Measurements from ENCODE around the gene FLT3.
"Not testable (repeated sequence)": the region's sequence is repeated elsewhere in the genome, so short reads cannot be mapped to it uniquely, and the experiment has no call there.

The FLT3 gene

GRCh38 chr13:28099396-28100149, 803 bp downstream of the FLT3 start:
- no peak for DNase-seq (ENCODE audit: low read depth)

DNA sequence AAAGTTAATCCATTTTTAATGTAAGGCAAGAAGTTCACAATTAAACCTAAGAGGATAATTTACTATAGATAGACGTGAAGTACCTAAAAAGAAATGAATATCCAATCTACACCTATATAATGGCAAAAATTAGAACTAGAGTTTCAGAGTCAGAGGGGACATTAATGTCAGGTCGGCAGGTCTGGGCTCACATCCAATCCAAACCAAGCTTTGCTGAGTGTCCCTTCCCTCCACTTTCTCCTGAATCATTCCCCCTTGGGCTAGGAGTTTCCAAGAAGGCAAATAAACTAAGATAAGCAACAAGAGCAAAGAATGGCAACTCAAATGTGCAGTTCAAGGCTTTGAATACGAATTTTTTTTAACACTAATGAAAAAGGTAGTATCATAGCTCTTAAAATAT, 2.9 kb downstream of the FLT3 start:
- no peak for DNase-seq (ENCODE audit: low read depth)

GRCh38 chr13:28094306-28094705, 6.1 kb downstream of the FLT3 start:
- DNase-seq (ENCODE audit: low read depth) = no peak

DNA sequence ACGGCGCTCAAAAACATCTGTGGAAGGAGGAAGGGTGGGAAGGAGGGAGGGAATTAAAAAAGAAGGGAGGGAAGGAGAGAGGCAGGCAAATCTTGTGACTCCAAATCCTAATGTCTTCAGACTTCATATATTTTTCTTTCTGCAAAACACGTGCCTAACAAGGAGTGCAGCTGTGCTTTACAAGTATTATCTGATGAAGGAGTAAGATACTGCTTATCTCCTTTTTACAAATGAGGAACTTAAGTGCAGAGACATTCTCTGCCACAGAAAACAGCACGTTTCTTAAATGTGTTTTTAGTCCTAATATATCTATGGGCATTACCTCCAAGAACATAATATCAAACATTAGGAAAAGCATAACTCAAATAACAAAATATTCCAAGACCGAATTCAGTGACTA, 6.5 kb downstream of the FLT3 start:
- no peak for DNase-seq (ENCODE audit: low read depth)

DNA sequence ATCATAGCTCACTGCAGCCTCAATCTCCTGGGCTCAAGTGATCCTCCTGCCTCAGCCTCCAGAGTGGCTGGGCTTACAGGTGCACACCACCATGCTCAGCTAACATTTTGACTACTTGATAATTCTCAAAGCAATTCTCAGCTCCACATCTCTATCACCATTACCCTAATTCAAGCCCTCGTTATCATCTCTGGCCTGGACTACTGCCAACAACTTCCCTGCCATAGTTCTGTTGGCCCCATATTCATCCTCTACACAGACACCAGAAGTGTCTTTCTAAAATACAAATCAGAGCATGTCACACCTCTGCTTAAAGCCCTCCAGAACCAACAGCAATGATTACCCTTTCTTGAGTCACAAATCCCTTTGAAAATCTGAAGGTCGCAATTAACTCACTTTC, 7.9 kb downstream of the FLT3 start:
- no peak for DNase-seq (ENCODE audit: low read depth)

- DNase-seq (ENCODE audit: low read depth) = no peak
Observed at GRCh38 chr13:28089065-28089464, 11.3 kb downstream of the FLT3 start.

- DNase-seq (ENCODE audit: low read depth) = not testable (repeated sequence)
Observed at GRCh38 chr13:28077820-28078219, 22.6 kb downstream of the FLT3 start.

GRCh38 chr13:28077231-28077630, 23.1 kb downstream of the FLT3 start:
- no peak for DNase-seq (ENCODE audit: low read depth)

- no peak for DNase-seq (ENCODE audit: low read depth)
Observed at GRCh38 chr13:28071424-28071823, 29.0 kb downstream of the FLT3 start.

- no peak for DNase-seq (ENCODE audit: low read depth)
Observed at GRCh38 chr13:28067491-28067890, 32.9 kb downstream of the FLT3 start.

DNA sequence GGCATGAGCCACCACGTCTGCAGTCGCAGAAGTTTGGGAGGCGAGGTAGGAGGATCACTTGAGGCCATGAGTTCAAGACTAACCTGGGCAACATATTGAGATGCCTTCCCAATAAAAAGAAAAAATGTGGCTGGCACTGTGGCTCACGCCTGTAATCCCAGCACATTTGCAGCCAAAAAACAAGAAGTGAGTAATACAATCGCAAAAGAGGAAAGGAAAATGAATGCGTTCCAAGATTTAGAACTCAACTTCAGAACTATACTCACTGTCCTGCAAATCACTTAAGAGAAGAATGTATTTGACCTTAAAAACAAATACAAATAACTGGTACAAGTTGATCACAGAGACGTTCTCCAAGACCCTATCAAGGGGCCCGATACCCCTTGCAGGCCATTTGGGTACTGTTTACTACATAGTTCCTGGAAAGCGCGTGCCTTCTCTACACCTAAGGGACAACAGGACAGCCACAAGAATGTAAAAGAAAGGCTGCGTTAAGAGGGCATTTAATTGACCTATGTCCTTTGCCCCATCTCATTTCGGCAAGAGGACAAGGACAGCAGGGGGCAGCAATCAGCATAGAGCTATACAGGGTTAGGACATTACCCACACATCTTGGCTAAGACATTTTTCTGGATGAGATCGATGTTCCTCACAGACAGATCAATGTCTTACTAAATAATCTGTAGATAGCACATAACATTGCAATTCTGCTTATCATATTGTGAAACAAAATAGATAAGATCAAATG, 41.3 kb downstream of the FLT3 start:
- DNase-seq (ENCODE audit: low read depth) = no peak

GRCh38 chr13:28056970-28057712, 43.2 kb downstream of the FLT3 start:
- DNase-seq (ENCODE audit: low read depth) = no peak

DNA sequence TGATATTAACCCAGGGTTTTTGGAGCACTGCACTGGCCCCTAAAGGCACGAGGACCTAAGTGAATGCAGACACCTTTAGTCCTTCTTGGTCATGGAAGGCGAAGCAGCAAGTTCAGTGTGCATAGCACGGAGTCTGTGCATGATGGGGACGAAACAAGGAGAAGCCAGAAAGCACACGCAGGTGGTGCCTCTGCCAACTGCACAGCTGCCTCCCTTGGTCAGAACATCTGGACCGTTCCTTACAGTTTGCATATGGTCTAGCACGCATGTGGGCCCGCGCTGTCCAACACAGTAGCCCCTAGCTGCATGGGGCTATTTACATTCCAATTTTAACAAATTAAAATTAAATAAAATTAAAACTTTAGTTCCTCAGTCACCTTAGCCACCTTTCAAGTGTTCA, 44.0 kb downstream of the FLT3 start:
- no peak for DNase-seq (ENCODE audit: low read depth)

DNA sequence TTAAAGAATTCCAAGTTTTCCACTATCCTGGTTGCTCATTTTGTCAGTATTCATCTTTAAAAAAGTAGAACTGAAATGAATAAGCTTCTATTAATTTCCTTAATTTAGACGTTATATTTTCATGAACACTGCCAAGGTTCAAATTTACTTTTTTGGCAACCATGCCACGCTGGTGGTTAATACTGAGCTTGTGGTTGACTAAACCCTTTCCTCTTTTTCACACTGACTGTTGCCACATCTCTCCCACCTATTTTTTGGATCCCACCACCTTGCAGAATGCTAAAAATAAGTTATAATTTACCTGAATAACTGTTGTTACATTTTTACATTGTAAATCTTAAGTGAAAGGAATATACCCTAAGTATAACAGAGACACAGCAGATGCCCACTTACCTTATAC, 45.0 kb downstream of the FLT3 start:
- no peak for DNase-seq (ENCODE audit: low read depth)

GRCh38 chr13:28052945-28053344, 47.4 kb downstream of the FLT3 start:
- DNase-seq (ENCODE audit: low read depth) = no peak

- no peak for DNase-seq (ENCODE audit: low read depth)
Observed at GRCh38 chr13:28049880-28050875, 50.2 kb downstream of the FLT3 start.

GRCh38 chr13:28049215-28049614, 51.2 kb downstream of the FLT3 start:
- no peak for DNase-seq (ENCODE audit: low read depth)

GRCh38 chr13:28048768-28049167, 51.6 kb downstream of the FLT3 start:
- no peak for DNase-seq (ENCODE audit: low read depth)

DNA sequence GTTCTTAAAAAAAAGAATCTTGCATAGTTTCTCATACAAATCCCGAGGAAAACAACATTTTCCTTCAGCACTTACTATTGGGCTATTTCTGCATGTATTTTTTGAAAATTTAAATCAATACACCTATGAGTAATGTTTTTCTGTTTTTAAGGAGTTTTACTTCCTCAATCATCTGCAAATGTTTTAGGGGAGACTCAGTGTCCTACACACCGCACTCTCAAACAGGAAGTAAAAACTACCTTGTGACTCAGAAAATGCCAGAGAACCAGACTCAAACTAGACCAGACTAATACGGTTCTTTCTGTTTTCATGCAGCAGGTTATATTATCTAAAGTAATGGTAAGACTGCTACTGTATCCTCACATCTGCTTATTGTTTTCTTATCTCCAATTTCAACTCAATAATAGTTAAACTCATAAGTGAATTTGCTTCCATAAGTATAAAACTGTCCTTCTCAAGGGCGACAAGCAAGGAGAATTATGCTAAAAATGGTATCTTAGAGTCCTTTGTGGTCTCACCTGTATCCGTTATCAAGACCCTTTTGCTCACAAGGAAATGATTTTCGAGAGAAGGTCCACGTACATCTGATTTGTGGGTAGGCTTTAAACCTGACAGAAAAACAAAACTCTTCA, 52.5 kb downstream of the FLT3 start:
- no peak for DNase-seq (ENCODE audit: low read depth)

DNA sequence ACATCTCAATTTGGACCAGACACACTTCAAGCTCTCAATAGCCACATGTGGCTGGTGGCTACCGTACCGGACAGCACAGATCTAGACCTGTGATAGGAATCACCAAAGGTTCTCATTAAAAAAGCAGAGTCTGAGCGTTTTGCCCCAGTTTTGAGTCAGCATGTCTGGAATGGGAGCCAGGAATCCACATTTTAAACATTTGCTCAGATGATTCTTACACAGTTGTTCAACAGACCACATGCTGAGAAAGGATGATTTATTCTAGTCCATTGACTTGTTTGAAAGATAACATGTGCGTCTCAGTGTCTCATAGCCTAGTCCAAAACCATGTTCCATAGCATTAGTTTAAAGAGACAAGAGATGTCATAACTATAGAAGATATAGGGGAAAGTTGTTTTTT, 53.4 kb downstream of the FLT3 start:
- DNase-seq (ENCODE audit: low read depth) = no peak

DNA sequence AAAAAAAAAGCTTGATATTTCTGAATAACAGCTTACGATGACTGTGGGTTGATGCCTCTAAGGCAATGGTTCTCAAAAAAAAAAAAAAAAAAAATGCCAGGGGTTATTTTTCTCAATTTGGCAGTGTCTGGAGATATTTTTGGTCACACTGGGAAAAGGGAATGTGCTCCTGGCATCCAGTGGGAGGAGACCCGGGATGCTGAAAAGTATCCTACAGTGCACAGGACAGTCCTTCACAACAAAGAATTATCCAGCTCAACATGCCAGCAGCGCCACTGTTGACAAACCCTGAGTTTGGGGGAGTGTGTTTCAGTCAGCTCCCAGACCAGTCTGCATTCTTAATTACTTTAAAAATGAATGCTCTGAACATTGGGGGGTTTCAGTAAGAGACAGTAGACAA, 54.5 kb downstream of the FLT3 start:
- DNase-seq (ENCODE audit: low read depth) = no peak

Measured in stimulated activated CD8-positive, alpha-beta memory T cell treated with anti-CD3 and anti-CD28 coated beads, Interleukin-12 subunit alpha, Interleukin-12 subunit beta, amount 100 ng/mL, for 1 hour (primary cell).